BE2C (cell line): ENCODE results near the gene WSB2.

ENCODE experiments used
- DNase-seq: peaks from one replicate; pipeline ENCODE4 v3.0.0-alpha.2; 2020
- H3K27me3 ChIP-seq: fragments of 250-450 bp; sonication (Bioruptor Pico); 2 replicates; pipeline ENCODE4 v1.5.1; 2020; ENCODE audit warnings: mild to moderate bottlenecking
- H3K36me3 ChIP-seq: fragments of 250-450 bp; sonication (Bioruptor Pico); 2 replicates; pipeline ENCODE4 v1.5.1; 2020; ENCODE audit warnings: mild to moderate bottlenecking
- H3K4me1 ChIP-seq: fragments of 250-450 bp; sonication (Bioruptor Pico); 2 replicates; pipeline ENCODE4 v1.5.1; 2020
- H3K4me3 ChIP-seq: 2 replicates; pipeline ENCODE4 v1.5.1; 2011; ENCODE audit warnings: low read depth, low read length
- H3K9me3 ChIP-seq: fragments of 250-450 bp; sonication (Bioruptor Pico); 2 replicates; pipeline ENCODE4 v1.5.1; 2020
- TF ChIP-seq, protein P1 (sequence below): IDR thresholded peaks from 2 replicates; pipeline ENCODE4 v1.5.1; 2012; ENCODE audit warnings: mild to moderate bottlenecking, low read depth, low read length

WSB2 gene

DNA sequence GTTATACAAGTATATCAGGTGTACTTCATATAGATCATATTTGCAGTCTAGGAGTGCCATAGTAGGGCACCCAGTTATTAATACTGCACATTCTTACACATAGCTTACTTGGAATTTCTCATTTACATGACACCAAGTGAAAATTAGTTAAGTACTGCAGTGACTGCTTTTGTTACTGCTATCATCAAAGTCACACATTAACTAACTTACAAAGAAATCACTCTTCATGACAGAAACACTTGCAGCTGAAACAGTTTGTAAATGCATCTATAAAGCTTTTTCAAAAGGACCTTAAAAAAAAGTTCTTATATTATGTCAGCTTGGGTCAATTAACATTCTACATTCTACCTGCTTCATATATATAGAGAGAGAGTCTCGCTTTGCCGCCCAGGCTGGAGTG, 62.3 kb downstream of the WSB2 start:
- DNase-seq, result no peak
- Histone ChIP-seq H3K4me3 (no peak overlapping the region), H3K4me1 (no peaks in the 10 kb centered on the region), H3K9me3 (no peaks in the 10 kb centered on the region), H3K27me3 (no peaks in the 10 kb centered on the region), H3K36me3 (no peaks in the 10 kb centered on the region)
- TF ChIP-seq, protein P1, sequence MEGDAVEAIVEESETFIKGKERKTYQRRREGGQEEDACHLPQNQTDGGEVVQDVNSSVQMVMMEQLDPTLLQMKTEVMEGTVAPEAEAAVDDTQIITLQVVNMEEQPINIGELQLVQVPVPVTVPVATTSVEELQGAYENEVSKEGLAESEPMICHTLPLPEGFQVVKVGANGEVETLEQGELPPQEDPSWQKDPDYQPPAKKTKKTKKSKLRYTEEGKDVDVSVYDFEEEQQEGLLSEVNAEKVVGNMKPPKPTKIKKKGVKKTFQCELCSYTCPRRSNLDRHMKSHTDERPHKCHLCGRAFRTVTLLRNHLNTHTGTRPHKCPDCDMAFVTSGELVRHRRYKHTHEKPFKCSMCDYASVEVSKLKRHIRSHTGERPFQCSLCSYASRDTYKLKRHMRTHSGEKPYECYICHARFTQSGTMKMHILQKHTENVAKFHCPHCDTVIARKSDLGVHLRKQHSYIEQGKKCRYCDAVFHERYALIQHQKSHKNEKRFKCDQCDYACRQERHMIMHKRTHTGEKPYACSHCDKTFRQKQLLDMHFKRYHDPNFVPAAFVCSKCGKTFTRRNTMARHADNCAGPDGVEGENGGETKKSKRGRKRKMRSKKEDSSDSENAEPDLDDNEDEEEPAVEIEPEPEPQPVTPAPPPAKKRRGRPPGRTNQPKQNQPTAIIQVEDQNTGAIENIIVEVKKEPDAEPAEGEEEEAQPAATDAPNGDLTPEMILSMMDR, result no peak

DNA sequence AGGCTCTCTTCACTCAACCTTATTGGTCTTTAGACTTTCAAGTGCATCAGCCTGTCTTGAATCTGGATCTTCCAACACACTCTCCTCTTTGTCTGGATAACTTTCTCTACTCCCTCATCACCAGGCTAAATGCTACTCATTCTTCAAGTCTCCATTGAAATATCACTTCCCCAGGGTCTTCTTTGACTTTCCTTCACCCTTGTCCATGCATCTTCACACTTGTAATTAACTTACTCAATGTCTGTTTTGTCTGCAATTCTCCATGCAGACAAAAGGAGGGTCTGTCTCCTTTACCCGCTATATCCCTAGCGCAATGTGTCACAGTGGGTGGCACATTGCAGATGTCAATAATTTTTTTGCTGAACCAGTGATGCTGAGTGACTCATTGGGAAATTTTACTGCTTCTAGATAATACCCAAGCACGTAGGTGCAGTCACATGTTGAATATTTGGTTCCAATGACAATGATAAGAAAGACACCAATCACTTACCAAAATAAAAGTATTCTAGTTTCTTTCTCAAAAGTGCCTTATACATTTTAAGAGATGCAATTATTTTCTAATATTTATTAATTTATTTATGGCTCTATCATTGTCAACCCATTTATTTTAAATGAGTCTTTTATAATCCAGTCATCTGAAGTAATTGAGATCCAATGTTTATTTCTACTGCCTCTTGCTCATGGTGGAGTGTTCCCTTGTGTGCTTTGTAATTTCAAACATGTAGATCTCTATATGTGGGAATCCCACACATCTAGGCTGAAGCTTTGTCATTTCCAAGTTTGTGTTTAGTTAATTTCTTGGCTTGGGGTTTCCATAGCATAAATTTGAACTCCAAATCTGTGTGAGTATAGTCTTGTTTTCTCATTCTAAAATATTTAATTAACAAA, 66.2 kb downstream of the WSB2 start:
- Histone ChIP-seq H3K27me3 (no peaks in the 10 kb centered on the region), H3K9me3 (no peaks in the 10 kb centered on the region), H3K36me3 (no peaks in the 10 kb centered on the region), H3K4me1 (no peaks in the 10 kb centered on the region), H3K4me3 (no peak overlapping the region)
- TF ChIP-seq, protein P1, result no peak
- DNase-seq, result no peak

DNA sequence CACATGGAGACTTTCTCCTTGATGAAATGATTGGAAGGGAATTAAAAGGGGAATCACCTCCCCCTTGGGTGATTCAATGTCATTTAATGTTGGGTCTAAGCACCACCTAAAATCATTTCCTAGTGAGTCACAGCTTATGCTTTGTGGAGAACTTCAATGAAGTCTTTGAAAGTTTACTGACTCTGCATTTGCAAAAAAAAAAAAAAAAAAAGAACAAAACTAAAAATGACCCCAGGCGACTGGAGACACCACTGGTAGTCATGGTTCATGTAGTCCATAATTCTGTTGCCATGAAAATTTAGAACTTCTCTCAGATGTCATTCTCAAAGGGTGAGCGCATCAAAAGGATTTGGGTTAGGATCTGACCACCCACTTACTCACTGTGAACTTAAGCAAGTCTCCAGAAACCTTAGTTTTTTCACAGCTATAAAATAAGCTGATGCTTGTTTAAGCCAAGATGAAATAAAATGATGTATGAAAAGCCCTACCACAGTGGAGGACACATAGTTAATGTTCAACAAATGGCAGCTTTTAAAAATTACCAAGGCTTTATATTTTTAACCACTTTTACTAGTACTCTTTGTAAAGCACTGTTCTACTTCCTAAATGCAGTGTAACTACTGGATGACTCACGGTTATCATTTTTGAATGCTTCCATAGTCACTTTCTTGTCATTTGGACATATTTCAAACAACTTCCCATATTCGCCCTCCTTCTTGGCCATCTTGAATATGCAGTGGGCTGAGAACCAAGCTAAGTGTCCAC, 74.1 kb downstream of the WSB2 start:
- Histone ChIP-seq H3K9me3 (no peaks in the 10 kb centered on the region), H3K4me1 (no peaks in the 10 kb centered on the region), H3K27me3 (peaks cover 4% of the 10 kb centered on the region; the same call in 1 of the 2 replicates), H3K36me3 (no peaks in the 10 kb centered on the region), H3K4me3 (no peak overlapping the region)
- TF ChIP-seq, protein P1, result no peak
- no peak for DNase-seq

DNA sequence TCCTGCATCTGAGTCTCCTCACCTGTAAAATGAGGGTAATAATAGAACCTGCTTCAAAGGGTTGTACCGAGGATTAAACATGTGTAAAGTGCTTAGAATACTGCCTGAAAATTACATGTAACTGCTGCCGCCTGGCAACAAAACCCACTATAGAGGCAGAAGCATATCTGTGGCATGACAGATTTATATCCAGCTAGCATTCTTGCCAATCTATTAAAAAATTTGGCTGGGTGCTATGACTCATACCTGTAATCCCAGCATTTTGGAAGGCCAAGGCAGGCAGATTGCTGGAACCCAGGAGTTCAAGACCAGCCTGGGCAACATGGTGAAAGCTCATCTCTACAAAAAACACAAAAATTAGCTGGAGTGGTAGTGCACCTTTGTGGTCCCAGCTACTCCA, 75.8 kb downstream of the WSB2 start:
- H3K9me3 ChIP-seq, result no peaks in the 10 kb centered on the region
- TF ChIP-seq, protein P1, result no peak
- peaks cover 4% of the 10 kb centered on the region; the same call in 1 of the 2 replicates for H3K27me3 ChIP-seq
- no peak overlapping the region for H3K4me3 ChIP-seq
- H3K36me3 ChIP-seq, result no peaks in the 10 kb centered on the region
- no peaks in the 10 kb centered on the region for H3K4me1 ChIP-seq
- no peak for DNase-seq
